OCI-LY1 (cell line): ENCODE measurements around the gene GLI2.

Experiments
- H2AFZ ChIP-seq: fragments of 200-600 bp; sonication (generic), shearing (Covaris generic); 2 replicates; pipeline ENCODE4 v1.6.0; 2014; ENCODE audit warnings: antibody characterized with exemption, mild to moderate bottlenecking, low read length
- H3F3A ChIP-seq: fragments of 200-600 bp; sonication (generic), shearing (Covaris generic); 2 replicates; pipeline ENCODE4 v1.6.0; 2014; ENCODE audit warnings: mild to moderate bottlenecking, antibody characterized with exemption, low read length, moderate library complexity; ENCODE audit not compliant: insufficient read depth
- H3K27ac ChIP-seq: fragments of 200-600 bp; sonication (generic); 2 replicates; pipeline ENCODE4 v1.5.1; 2014; ENCODE audit warnings: low read length, mixed run types, mild to moderate bottlenecking, low read depth; ENCODE audit not compliant: poor library complexity, severe bottlenecking
- H3K27me3 ChIP-seq: fragments of 200-600 bp; sonication (generic); 2 replicates; pipeline ENCODE4 v1.6.0; 2014; ENCODE audit warnings: antibody characterized with exemption, mild to moderate bottlenecking, low read length, moderate library complexity; ENCODE audit not compliant: insufficient read depth
- H3K36me3 ChIP-seq: fragments of 200-600 bp; sonication (generic); 2 replicates; pipeline ENCODE4 v1.6.1; 2014; ENCODE audit warnings: mild to moderate bottlenecking, antibody characterized with exemption, low read length, moderate library complexity, mixed read lengths; ENCODE audit not compliant: insufficient read depth
- H3K4me1 ChIP-seq: fragments of 200-600 bp; sonication (generic); 2 replicates; pipeline ENCODE4 v1.5.1; 2014; ENCODE audit warnings: mild to moderate bottlenecking, low read length, moderate library complexity; ENCODE audit not compliant: insufficient read depth, severe bottlenecking
- H3K4me2 ChIP-seq: fragments of 200-600 bp; sonication (generic), shearing (Covaris generic); 2 replicates; pipeline ENCODE4 v1.6.1; 2014; ENCODE audit warnings: low read length
- H3K4me3 ChIP-seq: fragments of 200-600 bp; sonication (generic); 2 replicates; pipeline ENCODE4 v1.5.1; 2014; ENCODE audit warnings: low read length, low read depth, mild to moderate bottlenecking, mixed read lengths; ENCODE audit not compliant: poor library complexity, severe bottlenecking
- H3K79me2 ChIP-seq: fragments of 200-600 bp; shearing (Covaris generic); 2 replicates; pipeline ENCODE4 v1.6.1; 2016; ENCODE audit warnings: mixed run types, low read length, mixed read lengths; ENCODE audit not compliant: insufficient read depth
- H3K9ac ChIP-seq: fragments of 200-600 bp; sonication (generic), shearing (Covaris generic); 2 replicates; pipeline ENCODE4 v1.6.1; 2014; ENCODE audit warnings: mild to moderate bottlenecking, low read length, mixed read lengths
- H3K9me2 ChIP-seq: fragments of 200-600 bp; sonication (generic), shearing (Covaris generic); 2 replicates; pipeline ENCODE4 v1.6.1; 2014; ENCODE audit warnings: low read depth, mild to moderate bottlenecking, low read length, mixed read lengths
- H3K9me3 ChIP-seq: fragments of 200-600 bp; shearing (Covaris generic); 2 replicates; pipeline ENCODE4 v1.6.1; 2014; ENCODE audit warnings: low read length, mixed read lengths
- H4K20me1 ChIP-seq: fragments of 200-600 bp; sonication (generic), shearing (Covaris generic); 2 replicates; pipeline ENCODE4 v1.6.0; 2016; ENCODE audit warnings: mild to moderate bottlenecking, low read length; ENCODE audit not compliant: insufficient read depth
- CTCF ChIP-seq: fragments of 200-600 bp; sonication (generic), shearing (Covaris generic); IDR thresholded peaks from 2 replicates; pipeline ENCODE4 v1.5.1; 2017; ENCODE audit warnings: mild to moderate bottlenecking, antibody characterized with exemption, low read length, moderate library complexity, mixed read lengths
- EZH2 ChIP-seq: fragments of 200-600 bp; sonication (generic), shearing (Covaris generic); IDR thresholded peaks from 2 replicates; pipeline ENCODE4 v1.8.0; 2017; ENCODE audit warnings: borderline replicate concordance, mixed run types, mild to moderate bottlenecking, antibody characterized with exemption, low read length, moderate library complexity, mixed read lengths

Gene GLI2

GRCh38 chr2:120729406-120730399, 6.0 kb upstream of the GLI2 start:
- Histone ChIP-seq H3K27me3 (no peaks in the 10 kb centered on the region), H3K4me3 (no peak overlapping the region), H4K20me1 (no peaks in the 10 kb centered on the region), H3K79me2 (no peaks in the 10 kb centered on the region), H3F3A (no peaks in the 10 kb centered on the region), H3K9me2 (no peaks in the 10 kb centered on the region), H3K4me2 (no peak overlapping the region), H3K36me3 (no peaks in the 10 kb centered on the region), H2AFZ (no peak overlapping the region), H3K9me3 (peaks cover 4% of the 10 kb centered on the region; the same call in 1 of the 2 replicates), H3K4me1 (no peaks in the 10 kb centered on the region), H3K9ac (no peak overlapping the region), H3K27ac (no peak overlapping the region)
- no peak for TF ChIP-seq EZH2
- TF ChIP-seq CTCF: no peak

- H3F3A ChIP-seq: no peaks in the 10 kb centered on the region
- no peaks in the 10 kb centered on the region for H3K4me1 ChIP-seq
- no peaks in the 10 kb centered on the region for H4K20me1 ChIP-seq
- H2AFZ ChIP-seq: no peak overlapping the region
- H3K4me3 ChIP-seq: no peak overlapping the region
- H3K9ac ChIP-seq: no peak overlapping the region
- peaks cover under 1% of the 10 kb centered on the region; the same call in 1 of the 2 replicates for H3K9me3 ChIP-seq
- H3K36me3 ChIP-seq: no peaks in the 10 kb centered on the region
- H3K4me2 ChIP-seq: no peak overlapping the region
- H3K27me3 ChIP-seq: no peaks in the 10 kb centered on the region
- no peak overlapping the region for H3K27ac ChIP-seq
- TF ChIP-seq EZH2 (no peak), CTCF (no peak)
- H3K9me2 ChIP-seq: no peaks in the 10 kb centered on the region
- no peaks in the 10 kb centered on the region for H3K79me2 ChIP-seq
Observed at GRCh38 chr2:120731175-120731574, 4.5 kb upstream of the GLI2 start.

GRCh38 chr2:120732506-120733237, 3.0 kb upstream of the GLI2 start:
- no peaks in the 10 kb centered on the region for H4K20me1 ChIP-seq
- H3K79me2 ChIP-seq: no peaks in the 10 kb centered on the region
- H3K4me2 ChIP-seq: no peak overlapping the region
- no peaks in the 10 kb centered on the region for H3K27me3 ChIP-seq
- no peaks in the 10 kb centered on the region for H3K4me1 ChIP-seq
- H2AFZ ChIP-seq: no peak overlapping the region
- H3K36me3 ChIP-seq: no peaks in the 10 kb centered on the region
- H3K4me3 ChIP-seq: no peak overlapping the region
- H3K9me2 ChIP-seq: no peaks in the 10 kb centered on the region
- no peak overlapping the region for H3K9ac ChIP-seq
- H3F3A ChIP-seq: no peaks in the 10 kb centered on the region
- TF ChIP-seq EZH2: no peak
- TF ChIP-seq CTCF: no peak
- H3K27ac ChIP-seq: no peak overlapping the region
- H3K9me3 ChIP-seq: no peaks in the 10 kb centered on the region
